HG02885 (cell line): ENCODE results near the gene KNDC1.

Experiments
- ATAC-seq: cut with Tn5 transposase; IDR thresholded peaks from one replicate; pipeline ENCODE4 v1.9.1; 2021; ENCODE audit warnings: mild to moderate bottlenecking; ENCODE audit not compliant: unreplicated experiment, poor library complexity

The KNDC1 gene

GRCh38 chr10:133268532-133268931, 108.5 kb downstream of the KNDC1 start:
- ATAC-seq: no peak

GRCh38 chr10:133269367-133269766, 109.3 kb downstream of the KNDC1 start:
- ATAC-seq: no peak

GRCh38 chr10:133270204-133270603, 110.2 kb downstream of the KNDC1 start:
- ATAC-seq: no peak

GRCh38 chr10:133270773-133271297, 110.8 kb downstream of the KNDC1 start:
- ATAC-seq: no peak

- ATAC-seq: no peak
These were observed 111.7 kb downstream of the KNDC1 start for GRCh38 chr10:133271521-133272300.

- ATAC-seq: no peak
These were observed 112.4 kb downstream of the KNDC1 start for GRCh38 chr10:133272301-133272963.

- no peak for ATAC-seq
These were observed 113.0 kb downstream of the KNDC1 start for GRCh38 chr10:133272964-133273420.

- ATAC-seq: no peak
These were observed 113.6 kb downstream of the KNDC1 start for GRCh38 chr10:133273534-133274143.

- ATAC-seq: peak; percentile 38
These were observed 115.0 kb downstream of the KNDC1 start for GRCh38 chr10:133274751-133275683.

- peak; percentile 29 for ATAC-seq
These were observed 115.7 kb downstream of the KNDC1 start for GRCh38 chr10:133275684-133276092.
